GM23338 (cell line): ENCODE measurements around the gene MAP3K21. TPM values are rescaled to one million over a fixed set of nuclear protein-coding genes. Genes with fewer than 3 reads are reported as not detected.

Source experiments
- ATAC-seq: fragments of 200-7000 bp; cut with Tn5 transposase; 3 replicates; pipeline ENCODE4 v1.9.1; 2020
- DNase-seq: peaks from one replicate; pipeline ENCODE4 v3.0.0-alpha.2; 2015; ENCODE audit warnings: low spot score
- H2AFZ ChIP-seq: fragments of 200-600 bp; sonication (generic); 2 replicates; pipeline ENCODE4 v1.8.0; 2016; ENCODE audit warnings: antibody characterized with exemption, mild to moderate bottlenecking, moderate library complexity
- H3F3A ChIP-seq: fragments of 200-600 bp; sonication (generic); replicated peaks from 2 replicates; pipeline ENCODE4 v1.8.0; 2017; ENCODE audit warnings: antibody characterized with exemption, mixed run types, low read depth
- H3K27ac ChIP-seq: fragments of 200-600 bp; sonication (generic); 2 replicates; pipeline ENCODE4 v1.6.1; 2016; ENCODE audit warnings: low read depth
- H3K27me3 ChIP-seq: fragments of 200-600 bp; sonication (generic); 2 replicates; pipeline ENCODE4 v1.8.0; 2016; ENCODE audit warnings: mild to moderate bottlenecking, mixed run types, moderate library complexity; ENCODE audit not compliant: insufficient read depth
- H3K36me3 ChIP-seq: fragments of 200-600 bp; sonication (generic); 2 replicates; pipeline ENCODE4 v1.8.0; 2016; ENCODE audit warnings: mild to moderate bottlenecking; ENCODE audit not compliant: insufficient read depth
- H3K4me1 ChIP-seq: fragments of 200-600 bp; sonication (generic); 2 replicates; pipeline ENCODE4 v1.8.0; 2016; ENCODE audit warnings: mild to moderate bottlenecking, moderate library complexity; ENCODE audit not compliant: insufficient read depth
- H3K4me2 ChIP-seq: fragments of 200-600 bp; sonication (generic); 2 replicates; pipeline ENCODE4 v1.7.1; 2017; ENCODE audit warnings: mixed run types
- H3K4me3 ChIP-seq: fragments of 200-600 bp; sonication (generic); 2 replicates; pipeline ENCODE4 v1.6.1; 2016; ENCODE audit warnings: mixed run types
- H3K79me2 ChIP-seq: fragments of 200-600 bp; sonication (generic); replicated peaks from 2 replicates; pipeline ENCODE4 v1.8.0; 2017; ENCODE audit warnings: mild to moderate bottlenecking; ENCODE audit not compliant: insufficient read depth
- H3K9me2 ChIP-seq: fragments of 200-600 bp; sonication (generic); 2 replicates; pipeline ENCODE4 v1.8.0; 2017; ENCODE audit not compliant: insufficient read depth
- H4K20me1 ChIP-seq: fragments of 200-600 bp; sonication (generic); replicated peaks from 2 replicates; pipeline ENCODE4 v1.8.0; 2017; ENCODE audit warnings: mild to moderate bottlenecking; ENCODE audit not compliant: insufficient read depth
- H3K27ac Mint-ChIP-seq: 2 replicates; pipeline ENCODE4 v1.8.0; 2020; ENCODE audit warnings: inconsistent platforms, mild to moderate bottlenecking, moderate library complexity, mixed read lengths
- H3K27me3 Mint-ChIP-seq: 3 replicates; pipeline ENCODE4 v1.8.0; 2022; ENCODE audit warnings: low read depth, mild to moderate bottlenecking, moderate library complexity, mixed read lengths, inconsistent platforms; ENCODE audit not compliant: insufficient read depth, poor library complexity
- H3K36me3 Mint-ChIP-seq: 3 replicates; pipeline ENCODE4 v1.8.0; 2021; ENCODE audit warnings: low read depth, mild to moderate bottlenecking, inconsistent platforms, moderate library complexity, mixed read lengths
- H3K4me1 Mint-ChIP-seq: 3 replicates; pipeline ENCODE4 v1.8.0; 2020; ENCODE audit warnings: mild to moderate bottlenecking, inconsistent platforms, mixed read lengths
- H3K4me3 Mint-ChIP-seq: 3 replicates; pipeline ENCODE4 v1.8.0; 2021; ENCODE audit warnings: moderate library complexity, mild to moderate bottlenecking, inconsistent platforms, mixed read lengths
- H3K9me3 Mint-ChIP-seq: 3 replicates; pipeline ENCODE4 v1.8.0; 2020; ENCODE audit warnings: moderate library complexity, mild to moderate bottlenecking, inconsistent platforms, mixed read lengths
- CREB1 ChIP-seq: fragments of 250-450 bp; sonication (Bioruptor Pico); IDR thresholded peaks from 2 replicates; pipeline ENCODE4 v1.5.0; 2020; ENCODE audit warnings: low read depth, mild to moderate bottlenecking, moderate library complexity
- EZH2 ChIP-seq: fragments of 200-600 bp; sonication (generic); IDR thresholded peaks from one replicate; pipeline ENCODE4 v1.8.0; 2017; ENCODE audit warnings: antibody characterized with exemption, mild to moderate bottlenecking, low read depth; ENCODE audit not compliant: unreplicated experiment
- NANOG ChIP-seq: IDR thresholded peaks from 2 replicates; pipeline ENCODE4 v1.6.1; 2016; ENCODE audit warnings: antibody characterized with exemption, borderline replicate concordance
- POLR2AphosphoS5 ChIP-seq: IDR thresholded peaks from 2 replicates; pipeline ENCODE4 v1.6.1; 2016; ENCODE audit warnings: antibody characterized with exemption, low read depth
- STAT1 ChIP-seq: IDR thresholded peaks from one replicate; pipeline ENCODE4 v1.6.1; 2016; ENCODE audit warnings: antibody characterized with exemption; ENCODE audit not compliant: unreplicated experiment
- ZNF114 ChIP-seq: fragments of 250-450 bp; sonication (Bioruptor Pico); IDR thresholded peaks from 2 replicates; pipeline ENCODE4 v1.5.0; 2020; ENCODE audit warnings: mild to moderate bottlenecking, moderate library complexity
- polyA plus RNA-seq: library from polyadenylated mRNA; unstranded; fragments of >200 nt; fragmentation: Nextera tagmentation; extraction: Ambion mirVana; gene quantifications from 2 replicates; pipeline ENCODE4 v1.2.1, GENCODE V29; 2016
- total RNA-seq: library from RNA; depleted of rRNA; stranded (reverse); fragments of >200 nt; shearing (Covaris generic); gene quantifications from 2 replicates; pipeline ENCODE4 v1.2.3, GENCODE V29; 2014
- TF ChIP-seq, protein P1 (sequence below): IDR thresholded peaks from one replicate; pipeline ENCODE4 v1.6.1; 2018; ENCODE audit warnings: antibody characterized with exemption; ENCODE audit not compliant: unreplicated experiment
- TF ChIP-seq, protein P2 (sequence below): IDR thresholded peaks from 2 replicates; pipeline ENCODE4 v1.6.1; 2016; ENCODE audit warnings: antibody characterized with exemption
- TF ChIP-seq, protein P3 (sequence below): fragments of 250-450 bp; sonication (Bioruptor Pico); IDR thresholded peaks from 2 replicates; pipeline ENCODE4 v1.5.0; 2020; ENCODE audit warnings: mild to moderate bottlenecking, moderate library complexity
- TF ChIP-seq, protein P4 (sequence below), 2 experiments: fragments of 200-600 bp in 1 of 2; sonication (generic) in 1 of 2; conservative IDR thresholded peaks; 2 replicates each; pipeline versions ENCODE4 v1.5.1 to v1.6.1; 2016 to 2017; ENCODE audit warnings: antibody characterized with exemption in 2 of 2, low read depth in 2 of 2, mild to moderate bottlenecking in 2 of 2, moderate library complexity in 1 of 2

Gene MAP3K21
- total and polyA plus RNA-seq, 2 experiments from 2014 or later, result 11.7 to 40.1 TPM

DNA sequence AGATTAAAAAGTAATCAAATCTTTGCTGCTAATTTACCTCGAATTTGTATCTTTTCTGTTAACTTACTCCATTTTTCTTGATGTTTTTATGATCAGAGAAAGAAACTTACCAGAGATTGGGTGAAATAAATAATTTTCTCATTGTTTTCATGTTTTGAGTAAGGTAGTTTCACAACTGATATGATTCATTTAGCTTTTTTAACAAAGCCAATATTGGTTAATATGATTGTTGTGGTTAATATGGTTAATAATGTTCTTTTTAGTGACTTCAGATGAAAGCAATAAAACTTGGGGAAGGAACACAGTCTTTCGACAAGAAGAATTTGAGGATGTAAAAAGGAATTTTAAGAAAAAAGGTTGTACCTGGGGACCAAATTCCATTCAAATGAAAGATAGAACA lies 48.1 kb downstream of the MAP3K21 start:
- Histone ChIP-seq H3K4me1 (peaks cover 11% of the 10 kb centered on the region; the same call in 1 of the 2 replicates), H3K9me2 (no peaks in the 10 kb centered on the region), H4K20me1 (no peaks in the 10 kb centered on the region), H3K4me3 (no peak overlapping the region), H3K27me3 (no peaks in the 10 kb centered on the region), H3K79me2 (no peaks in the 10 kb centered on the region), H3K4me2 (no peak overlapping the region), H2AFZ (no peak overlapping the region), H3F3A (no peaks in the 10 kb centered on the region), H3K36me3 (no peaks in the 10 kb centered on the region), H3K27ac (no peak overlapping the region)
- H3K36me3 Mint-ChIP-seq, result peaks cover 47% of the 10 kb centered on the region
- peaks cover 10% of the 10 kb centered on the region for H3K4me1 Mint-ChIP-seq
- ATAC-seq (no peak), DNase-seq (no peak)
- no peak overlapping the region for H3K4me3 Mint-ChIP-seq
- TF ChIP-seq, protein P1, sequence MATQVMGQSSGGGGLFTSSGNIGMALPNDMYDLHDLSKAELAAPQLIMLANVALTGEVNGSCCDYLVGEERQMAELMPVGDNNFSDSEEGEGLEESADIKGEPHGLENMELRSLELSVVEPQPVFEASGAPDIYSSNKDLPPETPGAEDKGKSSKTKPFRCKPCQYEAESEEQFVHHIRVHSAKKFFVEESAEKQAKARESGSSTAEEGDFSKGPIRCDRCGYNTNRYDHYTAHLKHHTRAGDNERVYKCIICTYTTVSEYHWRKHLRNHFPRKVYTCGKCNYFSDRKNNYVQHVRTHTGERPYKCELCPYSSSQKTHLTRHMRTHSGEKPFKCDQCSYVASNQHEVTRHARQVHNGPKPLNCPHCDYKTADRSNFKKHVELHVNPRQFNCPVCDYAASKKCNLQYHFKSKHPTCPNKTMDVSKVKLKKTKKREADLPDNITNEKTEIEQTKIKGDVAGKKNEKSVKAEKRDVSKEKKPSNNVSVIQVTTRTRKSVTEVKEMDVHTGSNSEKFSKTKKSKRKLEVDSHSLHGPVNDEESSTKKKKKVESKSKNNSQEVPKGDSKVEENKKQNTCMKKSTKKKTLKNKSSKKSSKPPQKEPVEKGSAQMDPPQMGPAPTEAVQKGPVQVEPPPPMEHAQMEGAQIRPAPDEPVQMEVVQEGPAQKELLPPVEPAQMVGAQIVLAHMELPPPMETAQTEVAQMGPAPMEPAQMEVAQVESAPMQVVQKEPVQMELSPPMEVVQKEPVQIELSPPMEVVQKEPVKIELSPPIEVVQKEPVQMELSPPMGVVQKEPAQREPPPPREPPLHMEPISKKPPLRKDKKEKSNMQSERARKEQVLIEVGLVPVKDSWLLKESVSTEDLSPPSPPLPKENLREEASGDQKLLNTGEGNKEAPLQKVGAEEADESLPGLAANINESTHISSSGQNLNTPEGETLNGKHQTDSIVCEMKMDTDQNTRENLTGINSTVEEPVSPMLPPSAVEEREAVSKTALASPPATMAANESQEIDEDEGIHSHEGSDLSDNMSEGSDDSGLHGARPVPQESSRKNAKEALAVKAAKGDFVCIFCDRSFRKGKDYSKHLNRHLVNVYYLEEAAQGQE, result no peak
- TF ChIP-seq, protein P2, sequence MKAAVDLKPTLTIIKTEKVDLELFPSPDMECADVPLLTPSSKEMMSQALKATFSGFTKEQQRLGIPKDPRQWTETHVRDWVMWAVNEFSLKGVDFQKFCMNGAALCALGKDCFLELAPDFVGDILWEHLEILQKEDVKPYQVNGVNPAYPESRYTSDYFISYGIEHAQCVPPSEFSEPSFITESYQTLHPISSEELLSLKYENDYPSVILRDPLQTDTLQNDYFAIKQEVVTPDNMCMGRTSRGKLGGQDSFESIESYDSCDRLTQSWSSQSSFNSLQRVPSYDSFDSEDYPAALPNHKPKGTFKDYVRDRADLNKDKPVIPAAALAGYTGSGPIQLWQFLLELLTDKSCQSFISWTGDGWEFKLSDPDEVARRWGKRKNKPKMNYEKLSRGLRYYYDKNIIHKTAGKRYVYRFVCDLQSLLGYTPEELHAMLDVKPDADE, result no peak
- TF ChIP-seq, protein P3, sequence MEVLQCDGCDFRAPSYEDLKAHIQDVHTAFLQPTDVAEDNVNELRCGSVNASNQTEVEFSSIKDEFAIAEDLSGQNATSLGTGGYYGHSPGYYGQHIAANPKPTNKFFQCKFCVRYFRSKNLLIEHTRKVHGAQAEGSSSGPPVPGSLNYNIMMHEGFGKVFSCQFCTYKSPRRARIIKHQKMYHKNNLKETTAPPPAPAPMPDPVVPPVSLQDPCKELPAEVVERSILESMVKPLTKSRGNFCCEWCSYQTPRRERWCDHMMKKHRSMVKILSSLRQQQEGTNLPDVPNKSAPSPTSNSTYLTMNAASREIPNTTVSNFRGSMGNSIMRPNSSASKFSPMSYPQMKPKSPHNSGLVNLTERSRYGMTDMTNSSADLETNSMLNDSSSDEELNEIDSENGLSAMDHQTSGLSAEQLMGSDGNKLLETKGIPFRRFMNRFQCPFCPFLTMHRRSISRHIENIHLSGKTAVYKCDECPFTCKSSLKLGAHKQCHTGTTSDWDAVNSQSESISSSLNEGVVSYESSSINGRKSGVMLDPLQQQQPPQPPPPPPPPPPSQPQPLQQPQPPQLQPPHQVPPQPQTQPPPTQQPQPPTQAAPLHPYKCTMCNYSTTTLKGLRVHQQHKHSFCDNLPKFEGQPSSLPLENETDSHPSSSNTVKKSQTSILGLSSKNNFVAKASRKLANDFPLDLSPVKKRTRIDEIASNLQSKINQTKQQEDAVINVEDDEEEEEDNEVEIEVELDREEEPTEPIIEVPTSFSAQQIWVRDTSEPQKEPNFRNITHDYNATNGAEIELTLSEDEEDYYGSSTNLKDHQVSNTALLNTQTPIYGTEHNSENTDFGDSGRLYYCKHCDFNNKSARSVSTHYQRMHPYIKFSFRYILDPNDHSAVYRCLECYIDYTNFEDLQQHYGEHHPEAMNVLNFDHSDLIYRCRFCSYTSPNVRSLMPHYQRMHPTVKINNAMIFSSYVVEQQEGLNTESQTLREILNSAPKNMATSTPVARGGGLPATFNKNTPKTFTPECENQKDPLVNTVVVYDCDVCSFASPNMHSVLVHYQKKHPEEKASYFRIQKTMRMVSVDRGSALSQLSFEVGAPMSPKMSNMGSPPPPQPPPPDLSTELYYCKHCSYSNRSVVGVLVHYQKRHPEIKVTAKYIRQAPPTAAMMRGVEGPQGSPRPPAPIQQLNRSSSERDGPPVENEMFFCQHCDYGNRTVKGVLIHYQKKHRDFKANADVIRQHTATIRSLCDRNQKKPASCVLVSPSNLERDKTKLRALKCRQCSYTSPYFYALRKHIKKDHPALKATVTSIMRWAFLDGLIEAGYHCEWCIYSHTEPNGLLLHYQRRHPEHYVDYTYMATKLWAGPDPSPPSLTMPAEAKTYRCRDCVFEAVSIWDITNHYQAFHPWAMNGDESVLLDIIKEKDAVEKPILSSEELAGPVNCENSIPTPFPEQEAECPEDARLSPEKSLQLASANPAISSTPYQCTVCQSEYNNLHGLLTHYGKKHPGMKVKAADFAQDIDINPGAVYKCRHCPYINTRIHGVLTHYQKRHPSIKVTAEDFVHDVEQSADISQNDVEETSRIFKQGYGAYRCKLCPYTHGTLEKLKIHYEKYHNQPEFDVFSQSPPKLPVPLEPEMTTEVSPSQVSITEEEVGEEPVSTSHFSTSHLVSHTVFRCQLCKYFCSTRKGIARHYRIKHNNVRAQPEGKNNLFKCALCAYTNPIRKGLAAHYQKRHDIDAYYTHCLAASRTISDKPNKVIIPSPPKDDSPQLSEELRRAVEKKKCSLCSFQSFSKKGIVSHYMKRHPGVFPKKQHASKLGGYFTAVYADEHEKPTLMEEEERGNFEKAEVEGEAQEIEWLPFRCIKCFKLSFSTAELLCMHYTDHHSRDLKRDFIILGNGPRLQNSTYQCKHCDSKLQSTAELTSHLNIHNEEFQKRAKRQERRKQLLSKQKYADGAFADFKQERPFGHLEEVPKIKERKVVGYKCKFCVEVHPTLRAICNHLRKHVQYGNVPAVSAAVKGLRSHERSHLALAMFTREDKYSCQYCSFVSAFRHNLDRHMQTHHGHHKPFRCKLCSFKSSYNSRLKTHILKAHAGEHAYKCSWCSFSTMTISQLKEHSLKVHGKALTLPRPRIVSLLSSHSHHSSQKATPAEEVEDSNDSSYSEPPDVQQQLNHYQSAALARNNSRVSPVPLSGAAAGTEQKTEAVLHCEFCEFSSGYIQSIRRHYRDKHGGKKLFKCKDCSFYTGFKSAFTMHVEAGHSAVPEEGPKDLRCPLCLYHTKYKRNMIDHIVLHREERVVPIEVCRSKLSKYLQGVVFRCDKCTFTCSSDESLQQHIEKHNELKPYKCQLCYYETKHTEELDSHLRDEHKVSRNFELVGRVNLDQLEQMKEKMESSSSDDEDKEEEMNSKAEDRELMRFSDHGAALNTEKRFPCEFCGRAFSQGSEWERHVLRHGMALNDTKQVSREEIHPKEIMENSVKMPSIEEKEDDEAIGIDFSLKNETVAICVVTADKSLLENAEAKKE (CRISPR knock-in tag), result no peak
- no peak for TF ChIP-seq CREB1 (CRISPR knock-in tag)
- no peak for TF ChIP-seq ZNF114
- TF ChIP-seq, protein P4, sequence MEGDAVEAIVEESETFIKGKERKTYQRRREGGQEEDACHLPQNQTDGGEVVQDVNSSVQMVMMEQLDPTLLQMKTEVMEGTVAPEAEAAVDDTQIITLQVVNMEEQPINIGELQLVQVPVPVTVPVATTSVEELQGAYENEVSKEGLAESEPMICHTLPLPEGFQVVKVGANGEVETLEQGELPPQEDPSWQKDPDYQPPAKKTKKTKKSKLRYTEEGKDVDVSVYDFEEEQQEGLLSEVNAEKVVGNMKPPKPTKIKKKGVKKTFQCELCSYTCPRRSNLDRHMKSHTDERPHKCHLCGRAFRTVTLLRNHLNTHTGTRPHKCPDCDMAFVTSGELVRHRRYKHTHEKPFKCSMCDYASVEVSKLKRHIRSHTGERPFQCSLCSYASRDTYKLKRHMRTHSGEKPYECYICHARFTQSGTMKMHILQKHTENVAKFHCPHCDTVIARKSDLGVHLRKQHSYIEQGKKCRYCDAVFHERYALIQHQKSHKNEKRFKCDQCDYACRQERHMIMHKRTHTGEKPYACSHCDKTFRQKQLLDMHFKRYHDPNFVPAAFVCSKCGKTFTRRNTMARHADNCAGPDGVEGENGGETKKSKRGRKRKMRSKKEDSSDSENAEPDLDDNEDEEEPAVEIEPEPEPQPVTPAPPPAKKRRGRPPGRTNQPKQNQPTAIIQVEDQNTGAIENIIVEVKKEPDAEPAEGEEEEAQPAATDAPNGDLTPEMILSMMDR (conservative IDR thresholded peaks at IDR 0.05; ENCODE audit: low read depth in 2 of 2), result no peak
- TF ChIP-seq STAT1, result no peak
- no peak for TF ChIP-seq NANOG
- TF ChIP-seq EZH2, result no peak
- no peak for TF ChIP-seq POLR2AphosphoS5
- H3K27me3 Mint-ChIP-seq, result peaks cover 3% of the 10 kb centered on the region
- no peaks in the 10 kb centered on the region for H3K9me3 Mint-ChIP-seq
- H3K27ac Mint-ChIP-seq, result no peak overlapping the region
